Body of pancreas (tissue), 4 donors: ENCODE results near the gene CKB. TPM values are rescaled to one million over a fixed set of nuclear protein-coding genes. Genes with fewer than 3 reads are reported as not detected.

Experiments used
- ATAC-seq: fragments of 150-250 bp; one replicate; pipeline ENCODE4 v1.9.1; 2016
- DNase-seq, 4 donors: peaks; one replicate each; pipeline ENCODE4 v3.0.0-alpha.2; 2019
- H3K27ac ChIP-seq, 4 donors: fragments of 200-600 bp; sonication (generic); 1 replicate in 3 of 4; 2 replicates in 1 of 4; pipeline versions ENCODE4 v1.5.1 to v1.6.1; 2016 to 2019; ENCODE audit warnings: mild to moderate bottlenecking in 1 of 4, mixed read lengths in 1 of 4, moderate library complexity in 1 of 4
- H3K27me3 ChIP-seq, 2 donors: fragments of 200-600 bp; sonication (generic); one replicate each; pipeline ENCODE4 v1.6.0; 2016; ENCODE audit warnings: mild to moderate bottlenecking in 1 of 2
- H3K36me3 ChIP-seq, 2 donors: fragments of 200-600 bp; sonication (generic); replicated peaks in 1 of 2; 2 replicates each; pipeline ENCODE4 v1.5.1; 2016; ENCODE audit warnings: low read depth in 2 of 2; ENCODE audit not compliant: insufficient read depth in 1 of 2
- H3K4me1 ChIP-seq: fragments of 200-600 bp; sonication (generic); one replicate; pipeline ENCODE4 v1.6.0; 2016
- H3K4me3 ChIP-seq, 2 donors: fragments of 200-600 bp; sonication (generic); 1 replicate in 1 of 2; 2 replicates in 1 of 2; pipeline ENCODE4 v1.5.1; 2016 to 2019
- H3K9me3 ChIP-seq, 3 donors: fragments of 200-600 bp; sonication (generic); 1 replicate in 2 of 3; 2 replicates in 1 of 3; pipeline ENCODE4 v1.5.1; 2016
- POLR2A ChIP-seq, 3 donors: fragments of 450-650 bp; IDR thresholded peaks; one replicate each; pipeline ENCODE4 v1.6.1; 2016; ENCODE audit warnings: antibody characterized with exemption in 3 of 3, mild to moderate bottlenecking in 2 of 3
- WGBS, 2 donors: methylation state at CpG; one replicate each; pipeline ENCODE4 v1.1.5; 2017; 5-methylcytosine and 5-hydroxymethylcytosine counted together
- intact Hi-C: fragments of 100-400 bp; cut with DNase I; formaldehyde crosslinking; loops from one replicate; pipeline ENCODE4 v1.15.1; 2023
- total RNA-seq, 2 donors: library from RNA; depleted of rRNA; stranded (reverse); fragments of >200 nt; gene quantifications; one replicate each; pipeline ENCODE4 v1.1.0, GENCODE V29; 2016
- TF ChIP-seq, protein P1 (sequence below), 7 experiments: fragments of 450-650 bp in 4 of 7; fragments of 200-600 bp in 3 of 7; sonication (generic) in 3 of 7; IDR thresholded peaks; one replicate each; pipeline ENCODE4 v1.5.1; 2016 to 2019; ENCODE audit warnings: antibody characterized with exemption in 7 of 7

Gene CKB
- total RNA-seq, 2 donors from 2014 or later, result 92.1 to 146 TPM

- H3K36me3 ChIP-seq, result peaks cover 0 to 20% of the 10 kb centered on the region in 2 donors
- no peaks in the 10 kb centered on the region for H3K9me3 ChIP-seq
- intact Hi-C loops, result no loop called here
- H3K4me3 ChIP-seq, result no peak overlapping the region
- ATAC-seq, result no peak
- TF ChIP-seq POLR2A (IDR thresholded peaks at IDR 0.05), result no peak
- TF ChIP-seq, protein P1, sequence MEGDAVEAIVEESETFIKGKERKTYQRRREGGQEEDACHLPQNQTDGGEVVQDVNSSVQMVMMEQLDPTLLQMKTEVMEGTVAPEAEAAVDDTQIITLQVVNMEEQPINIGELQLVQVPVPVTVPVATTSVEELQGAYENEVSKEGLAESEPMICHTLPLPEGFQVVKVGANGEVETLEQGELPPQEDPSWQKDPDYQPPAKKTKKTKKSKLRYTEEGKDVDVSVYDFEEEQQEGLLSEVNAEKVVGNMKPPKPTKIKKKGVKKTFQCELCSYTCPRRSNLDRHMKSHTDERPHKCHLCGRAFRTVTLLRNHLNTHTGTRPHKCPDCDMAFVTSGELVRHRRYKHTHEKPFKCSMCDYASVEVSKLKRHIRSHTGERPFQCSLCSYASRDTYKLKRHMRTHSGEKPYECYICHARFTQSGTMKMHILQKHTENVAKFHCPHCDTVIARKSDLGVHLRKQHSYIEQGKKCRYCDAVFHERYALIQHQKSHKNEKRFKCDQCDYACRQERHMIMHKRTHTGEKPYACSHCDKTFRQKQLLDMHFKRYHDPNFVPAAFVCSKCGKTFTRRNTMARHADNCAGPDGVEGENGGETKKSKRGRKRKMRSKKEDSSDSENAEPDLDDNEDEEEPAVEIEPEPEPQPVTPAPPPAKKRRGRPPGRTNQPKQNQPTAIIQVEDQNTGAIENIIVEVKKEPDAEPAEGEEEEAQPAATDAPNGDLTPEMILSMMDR (IDR thresholded peaks at IDR 0.05), result no peak
- H3K27me3 ChIP-seq, result no peaks in the 10 kb centered on the region
- WGBS, 2 donors, result 69% methylated on average over 2 of the region's 2 CpGs; no CpG with 5 or more reads in 1 of the 2 donors
- no peak overlapping the region for H3K27ac ChIP-seq
- DNase-seq, result no peak
- peaks cover 11% of the 10 kb centered on the region for H3K4me1 ChIP-seq
Observed at GRCh38 chr14:103495854-103496253, 26.8 kb downstream of the CKB start.

DNA sequence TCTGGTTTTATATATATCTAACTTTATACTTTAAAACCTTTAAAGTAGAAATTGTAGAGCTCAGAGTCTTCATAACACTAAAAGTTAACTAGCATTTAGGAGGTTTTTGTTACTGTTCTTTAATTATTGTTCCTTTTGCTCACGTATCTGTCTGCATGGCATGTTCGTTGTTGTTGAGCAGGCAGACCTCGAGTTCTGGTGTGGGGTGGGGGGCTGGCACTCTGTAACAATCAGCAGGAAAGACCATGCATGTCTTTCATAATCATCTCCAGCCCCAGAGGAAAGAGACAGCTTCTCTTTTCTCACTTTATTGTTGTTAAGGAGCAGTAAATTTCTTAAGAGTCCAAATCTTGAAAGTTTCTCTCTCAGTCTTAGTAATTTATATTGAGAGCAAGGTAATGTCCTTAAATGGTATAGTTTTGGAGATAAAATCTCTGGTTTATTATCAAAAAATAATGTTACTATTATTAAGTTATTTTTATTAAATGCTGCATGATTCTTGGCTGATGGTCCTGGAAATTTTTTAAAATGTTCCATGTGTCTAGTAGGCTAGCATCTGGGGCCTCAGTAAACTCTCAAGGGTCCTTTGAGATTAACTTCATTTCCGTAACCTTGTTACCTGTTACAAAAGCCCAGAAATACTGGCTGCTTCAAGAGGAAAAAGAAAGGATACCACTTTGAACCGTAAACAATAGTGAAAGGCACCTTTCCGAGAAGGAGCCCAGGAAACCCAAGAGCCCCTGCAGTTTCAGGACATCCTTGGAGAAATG lies 30.3 kb downstream of the CKB start:
- no peak for ATAC-seq

GRCh38 chr14:103491691-103492090 lies 30.9 kb downstream of the CKB start:
- Histone ChIP-seq H3K4me1 (no peaks in the 10 kb centered on the region), H3K27ac (no peak overlapping the region), H3K4me3 (no peak overlapping the region), H3K9me3 (no peaks in the 10 kb centered on the region), H3K27me3 (no peaks in the 10 kb centered on the region), H3K36me3 (peaks cover 0 to 25% of the 10 kb centered on the region in 2 donors)
- 85 to 88% methylated on average over 8 to 10 of the region's 10 CpGs for WGBS, 2 donors
- intact Hi-C loops, result no loop called here
- DNase-seq (no peak), ATAC-seq (no peak)
- TF ChIP-seq POLR2A (IDR thresholded peaks at IDR 0.05), result no peak
- TF ChIP-seq, protein P1 (IDR thresholded peaks at IDR 0.05), result no peak

More for the DNA sequence above, 30.3 kb downstream of the CKB start:
- DNase-seq, result no peak
- WGBS, 2 donors, result 71 to 83% methylated on average over 6 of the region's 6 CpGs
- Histone ChIP-seq H3K4me1 (no peaks in the 10 kb centered on the region), H3K4me3 (no peak overlapping the region), H3K27me3 (no peaks in the 10 kb centered on the region), H3K9me3 (no peaks in the 10 kb centered on the region), H3K36me3 (peaks cover 0 to 23% of the 10 kb centered on the region in 2 donors), H3K27ac (no peak overlapping the region)
- TF ChIP-seq, protein P1 (IDR thresholded peaks at IDR 0.05), result no peak
- TF ChIP-seq POLR2A (IDR thresholded peaks at IDR 0.05), result no peak
- intact Hi-C loops, result no loop called here

- Histone ChIP-seq H3K36me3 (peaks cover 0 to 16% of the 10 kb centered on the region in 2 donors), H3K4me1 (peaks cover 4% of the 10 kb centered on the region), H3K9me3 (no peaks in the 10 kb centered on the region), H3K4me3 (no peak overlapping the region), H3K27ac (no peak overlapping the region), H3K27me3 (no peaks in the 10 kb centered on the region)
- no peak for TF ChIP-seq POLR2A (IDR thresholded peaks at IDR 0.05)
- TF ChIP-seq, protein P1 (IDR thresholded peaks at IDR 0.05), result no peak
- intact Hi-C loops, result no loop called here
- 94 to 100% methylated on average over 2 of the region's 2 CpGs for WGBS, 2 donors
- DNase-seq (no peak), ATAC-seq (no peak)
Observed at GRCh38 chr14:103489621-103490020, 33.0 kb downstream of the CKB start.

DNA sequence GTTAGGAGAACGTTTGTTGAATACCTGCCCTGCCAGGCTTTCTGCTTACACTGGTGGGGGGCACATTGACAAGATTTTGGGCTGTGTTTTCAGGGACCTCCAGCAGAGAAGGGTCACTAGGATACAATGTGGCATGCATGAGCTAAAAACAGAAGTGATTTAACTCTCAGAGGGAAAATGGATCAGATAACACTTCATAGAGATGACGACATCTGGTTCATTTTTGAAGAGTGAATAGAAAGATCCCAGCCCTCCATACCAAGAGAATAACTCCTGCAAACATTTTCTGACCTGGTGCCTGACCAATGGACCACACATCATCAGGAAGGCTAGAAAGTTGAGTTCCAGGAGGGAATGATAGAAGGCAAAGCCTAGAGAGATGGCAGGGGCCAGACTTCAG lies 33.7 kb downstream of the CKB start:
- H3K4me3 ChIP-seq, result no peak overlapping the region
- 80 to 84% methylated on average over 2 of the region's 2 CpGs for WGBS, 2 donors
- DNase-seq (no peak), ATAC-seq (no peak)
- no peak overlapping the region for H3K27ac ChIP-seq
- intact Hi-C loops, result no loop called here
- H3K9me3 ChIP-seq, result no peaks in the 10 kb centered on the region
- peaks cover 0 to 14% of the 10 kb centered on the region in 2 donors for H3K36me3 ChIP-seq
- peaks cover 4% of the 10 kb centered on the region for H3K4me1 ChIP-seq
- no peaks in the 10 kb centered on the region for H3K27me3 ChIP-seq
- no peak for TF ChIP-seq POLR2A (IDR thresholded peaks at IDR 0.05)
- TF ChIP-seq, protein P1 (IDR thresholded peaks at IDR 0.05), result no peak
